Esophagus muscularis mucosa (tissue), 4 donors: ENCODE measurements around the gene TMTC4.

Experiments
- CTCF ChIP-seq, 3 experiments: fragments of 200-600 bp in 2 of 3; fragments of 450-650 bp in 1 of 3; sonication (generic) in 2 of 3; IDR thresholded peaks; one replicate each; pipeline ENCODE4 v1.5.1; 2017 to 2019; ENCODE audit warnings: antibody characterized with exemption in 3 of 3, mild to moderate bottlenecking in 2 of 3, moderate library complexity in 1 of 3
- EP300 ChIP-seq: sonication (generic); formaldehyde crosslinking; IDR thresholded peaks from one replicate; pipeline ENCODE4 v1.6.1; 2017; ENCODE audit warnings: antibody characterized with exemption
- POLR2A ChIP-seq: fragments of 450-650 bp; IDR thresholded peaks from one replicate; pipeline ENCODE4 v1.6.1; 2017; ENCODE audit warnings: antibody characterized with exemption, moderate library complexity, mild to moderate bottlenecking, low read depth

GRCh38 chr13:100695509-100695773 is 20.8 kb upstream of the TMTC4 start:
- no peak for TF ChIP-seq POLR2A
- TF ChIP-seq CTCF (IDR thresholded peaks at IDR 0.05), result no peak
- no peak for TF ChIP-seq EP300
